H1 (cell line): Measurements from ENCODE around the gene PPP1R2. TPM values are rescaled to one million over a fixed set of nuclear protein-coding genes. Genes with fewer than 3 reads are reported as not detected.

Experiments used
- CTCF ChIA-PET: fragments of 300-600 bp; sonication (Branson Sonifier 250); formaldehyde crosslinking; loops from one replicate; lab custom pipeline; 2021; ENCODE audit not compliant: partially characterized antibody; lab: Charles Lee
- POLR2A ChIA-PET: fragments of 300-600 bp; sonication (Branson Sonifier 250); formaldehyde crosslinking; loops from one replicate; lab custom pipeline; 2021; ENCODE audit warnings: inconsistent platforms; ENCODE audit not compliant: partially characterized antibody; lab: Charles Lee
- DNase-seq, 2 experiments: peaks; one replicate each; pipeline versions ENCODE4 v3.0.0 to v3.0.0-alpha.2; 2010 to 2022; ENCODE audit warnings: low spot score in 2 of 2, low read depth in 1 of 2, mixed read lengths in 1 of 2
- FAIRE-seq: peaks from 2 replicates; lab custom pipeline; 2011; peaks lifted over from hg19 to GRCh38; lab: Jason Lieb, UNC
- H2AFZ ChIP-seq: 2 replicates; pipeline ENCODE4 v1.8.1; 2012; ENCODE audit warnings: low read length, inconsistent platforms
- H2AK5ac ChIP-seq: 2 replicates; pipeline ENCODE4 v1.6.1; 2013; ENCODE audit warnings: low read depth, low read length
- H2BK120ac ChIP-seq: replicated peaks from 2 replicates; pipeline ENCODE3; 2013; ENCODE audit warnings: low read depth, low read length, inconsistent platforms
- H2BK12ac ChIP-seq: 2 replicates; pipeline ENCODE4 v1.6.1; 2013; ENCODE audit warnings: low read depth, low read length
- H2BK15ac ChIP-seq: 2 replicates; pipeline ENCODE4 v1.6.1; 2013; ENCODE audit warnings: low read length
- H2BK20ac ChIP-seq: 2 replicates; pipeline ENCODE4 v1.6.1; 2013; ENCODE audit warnings: low read length
- H2BK5ac ChIP-seq: 2 replicates; pipeline ENCODE4 v1.6.1; 2013; ENCODE audit warnings: low read depth, low read length
- H3K14ac ChIP-seq: 2 replicates; pipeline ENCODE4 v1.6.1; 2013; ENCODE audit warnings: inconsistent platforms; ENCODE audit not compliant: insufficient read length
- H3K18ac ChIP-seq: 2 replicates; pipeline ENCODE4 v1.6.1; 2013; ENCODE audit warnings: low read length; ENCODE audit errors: extremely low read depth
- H3K23ac ChIP-seq: 2 replicates; pipeline ENCODE4 v1.6.1; 2013; ENCODE audit warnings: inconsistent platforms; ENCODE audit not compliant: insufficient read length
- H3K23me2 ChIP-seq: 2 replicates; pipeline ENCODE4 v1.6.1; 2013; ENCODE audit warnings: low read depth, low read length
- H3K27ac ChIP-seq: 2 replicates; pipeline ENCODE4 v1.6.1; 2011; ENCODE audit warnings: low read depth, low read length, inconsistent platforms
- H3K27me3 ChIP-seq, 4 experiments: replicated peaks in 1 of 4; 1 replicate in 1 of 4; 2 replicates in 3 of 4; pipeline versions ENCODE4 v1.6.1 to v1.8.1; 2011 to 2013; ENCODE audit warnings: low read length in 3 of 4, mild to moderate bottlenecking in 3 of 4, inconsistent platforms in 2 of 4, mixed read lengths in 2 of 4, moderate library complexity in 1 of 4; ENCODE audit not compliant: control insufficient read depth in 3 of 4, insufficient read depth in 3 of 4; ENCODE audit errors: extremely low read depth in 1 of 4
- H3K36me3 ChIP-seq, 4 experiments: 2 replicates each; pipeline versions ENCODE4 v1.6.1 to v1.8.1; 2011 to 2013; ENCODE audit warnings: mild to moderate bottlenecking in 4 of 4, low read length in 3 of 4, moderate library complexity in 2 of 4, control low read depth in 1 of 4, inconsistent platforms in 1 of 4; ENCODE audit not compliant: insufficient read depth in 4 of 4, control insufficient read depth in 2 of 4
- H3K4ac ChIP-seq: replicated peaks from 2 replicates; pipeline ENCODE3; 2013; ENCODE audit warnings: low read length, low read depth, mixed read lengths, inconsistent platforms; ENCODE audit not compliant: insufficient read length
- H3K4me1 ChIP-seq, 4 experiments: replicated peaks in 1 of 4; 1 replicate in 1 of 4; 2 replicates in 3 of 4; pipeline versions ENCODE4 v1.6.1 to v1.8.1; 2011 to 2013; ENCODE audit warnings: low read length in 3 of 4, inconsistent platforms in 2 of 4, mixed read lengths in 1 of 4; ENCODE audit not compliant: insufficient read depth in 4 of 4, control insufficient read depth in 3 of 4
- H3K4me2 ChIP-seq, 2 experiments: 2 replicates each; pipeline versions ENCODE4 v1.6.1 to v1.8.1; 2011 to 2013; ENCODE audit warnings: low read depth in 2 of 2, low read length in 2 of 2, control low read depth in 1 of 2, inconsistent platforms in 1 of 2, mild to moderate bottlenecking in 1 of 2; ENCODE audit not compliant: insufficient read depth in 1 of 2
- H3K4me3 ChIP-seq, 4 experiments: fragments of 200-600, 300-600 bp in 1 of 4; sonication (generic), shearing (Covaris generic), sonication (Bioruptor Twin) in 1 of 4; 2 replicates each; pipeline versions ENCODE4 v1.5.1 to v1.8.1; 2011 to 2016; ENCODE audit warnings: low read length in 4 of 4, low read depth in 3 of 4, control low read depth in 2 of 4, inconsistent platforms in 2 of 4, mild to moderate bottlenecking in 2 of 4, mixed read lengths in 1 of 4, moderate library complexity in 1 of 4; ENCODE audit not compliant: insufficient read depth in 2 of 4; ENCODE audit errors: extremely low read depth in 1 of 4
- H3K56ac ChIP-seq: replicated peaks from 2 replicates; pipeline ENCODE3; 2013; ENCODE audit warnings: low read depth, mild to moderate bottlenecking, mixed read lengths, low read length, inconsistent platforms; ENCODE audit not compliant: insufficient read length
- H3K79me1 ChIP-seq: 2 replicates; pipeline ENCODE4 v1.6.1; 2013; ENCODE audit warnings: low read depth, low read length, control low read depth
- H3K79me2 ChIP-seq, 2 experiments: 2 replicates each; pipeline versions ENCODE4 v1.6.1 to v1.8.1; 2012 to 2013; ENCODE audit warnings: low read length in 2 of 2, mild to moderate bottlenecking in 2 of 2, inconsistent platforms in 1 of 2; ENCODE audit not compliant: insufficient read depth in 2 of 2, control insufficient read depth in 1 of 2
- H3K9ac ChIP-seq, 4 experiments: replicated peaks in 1 of 4; 1 replicate in 1 of 4; 2 replicates in 3 of 4; pipeline versions ENCODE4 v1.6.1 to v1.8.1; 2011 to 2013; ENCODE audit warnings: low read depth in 3 of 4, low read length in 3 of 4, control low read depth in 2 of 4, mild to moderate bottlenecking in 2 of 4, moderate library complexity in 2 of 4, inconsistent platforms in 1 of 4; ENCODE audit errors: extremely low read depth in 1 of 4
- H3K9me3 ChIP-seq, 2 experiments: 2 replicates each; pipeline versions ENCODE4 v1.6.1 to v1.8.1; 2012 to 2013; ENCODE audit warnings: mild to moderate bottlenecking in 2 of 2, moderate library complexity in 2 of 2, control low read depth in 1 of 2, inconsistent platforms in 1 of 2, low read depth in 1 of 2, low read length in 1 of 2, mixed read lengths in 1 of 2; ENCODE audit not compliant: insufficient read depth in 2 of 2
- H4K20me1 ChIP-seq, 2 experiments: replicated peaks in 1 of 2; 2 replicates each; pipeline versions ENCODE3 to v1.8.1; 2011 to 2013; ENCODE audit warnings: inconsistent platforms in 2 of 2, low read length in 2 of 2, mild to moderate bottlenecking in 1 of 2; ENCODE audit not compliant: insufficient read depth in 2 of 2, control insufficient read depth in 1 of 2
- H4K5ac ChIP-seq: 2 replicates; pipeline ENCODE4 v1.6.1; 2013; ENCODE audit warnings: low read length, low read depth, mixed read lengths, inconsistent platforms; ENCODE audit not compliant: insufficient read length
- H4K8ac ChIP-seq: 2 replicates; pipeline ENCODE4 v1.8.0; 2013; ENCODE audit warnings: mild to moderate bottlenecking, moderate library complexity, low read length, inconsistent platforms; ENCODE audit not compliant: insufficient read depth; ENCODE audit errors: extremely low read depth
- H4K91ac ChIP-seq: replicated peaks from 2 replicates; pipeline ENCODE3; 2013; ENCODE audit warnings: low read length, mixed read lengths, inconsistent platforms; ENCODE audit not compliant: insufficient read length
- BRCA1 ChIP-seq: IDR thresholded peaks from 2 replicates; pipeline ENCODE4 v1.6.1; 2012; ENCODE audit warnings: low read depth, low read length, improper control_type of control experiment
- CBX5 ChIP-seq: fragments of 300-800, 300-1000 bp; sonication (generic); IDR thresholded peaks from 2 replicates; pipeline ENCODE4 v1.7.1; 2016; ENCODE audit warnings: antibody characterized with exemption, low read length, low read depth
- CBX8 ChIP-seq: fragments of 300-800, 300-1000 bp; sonication (generic); IDR thresholded peaks from 2 replicates; pipeline ENCODE4 v1.7.1; 2016; ENCODE audit warnings: low read depth, low read length, borderline replicate concordance
- GTF2F1 ChIP-seq: IDR thresholded peaks from 2 replicates; pipeline ENCODE4 v1.6.1; 2012; ENCODE audit warnings: low read depth, low read length, improper control_type of control experiment, borderline replicate concordance
- NRF1 ChIP-seq: IDR thresholded peaks from 2 replicates; pipeline ENCODE4 v1.6.1; 2011; ENCODE audit warnings: mild to moderate bottlenecking, low read depth, low read length, improper control_type of control experiment
- PHF8 ChIP-seq: fragments of 200-600 bp; sonication (generic); conservative IDR thresholded peaks from 2 replicates; pipeline ENCODE4 v1.7.1; 2012; ENCODE audit warnings: low read depth, mild to moderate bottlenecking, inconsistent platforms, low read length, moderate library complexity
- SIRT6 ChIP-seq: IDR thresholded peaks from one replicate; pipeline ENCODE4 v1.7.1; 2012; ENCODE audit warnings: low read length, inconsistent platforms
- SIX5 ChIP-seq: IDR thresholded peaks from 2 replicates; pipeline ENCODE4 v1.6.1; 2011; ENCODE audit warnings: mild to moderate bottlenecking, low read depth, low read length
- SUZ12 ChIP-seq: fragments of 200-600 bp; sonication (generic); IDR thresholded peaks from 2 replicates; pipeline ENCODE4 v1.6.1; 2012; ENCODE audit warnings: mild to moderate bottlenecking, inconsistent platforms, low read length, moderate library complexity, mixed read lengths
- TAF1 ChIP-seq: IDR thresholded peaks from 2 replicates; pipeline ENCODE4 v1.6.1; 2011; ENCODE audit warnings: mild to moderate bottlenecking, low read depth, low read length
- TBP ChIP-seq: IDR thresholded peaks from 2 replicates; pipeline ENCODE4 v1.6.1; 2011; ENCODE audit warnings: low read depth, low read length, improper control_type of control experiment
- WGBS, 2 experiments: shearing (Covaris generic) in 1 of 2; methylation state at CpG; one replicate each; pipeline versions ENCODE4 v1.1.6 to v1.1.7; 2013 to 2015; ENCODE audit warnings: low lambda C conversion rate in 2 of 2, mixed read lengths in 2 of 2, inconsistent platforms in 1 of 2, low coverage in 1 of 2, missing lambda C conversion rate in 1 of 2; ENCODE audit not compliant: insufficient replicate concordance in 2 of 2, insufficient coverage in 1 of 2, insufficient read length in 1 of 2; ENCODE audit errors: extremely low coverage in 1 of 2, missing lambda C conversion rate in 1 of 2; 5-methylcytosine and 5-hydroxymethylcytosine counted together
- polyA plus RNA-seq, 7 experiments: library from polyadenylated mRNA; depleted of rRNA in 3 of 7; stranded (reverse) in 5 of 7; unstranded in 2 of 7; fragments of >200 nt in 5 of 7; fragments of 200-250 nt in 2 of 7; gene quantifications; 1 replicate in 5 of 7; 2 replicates in 1 of 7; 4 replicates in 1 of 7; pipeline versions ENCODE4 v1.2.1 to v1.2.3, GENCODE V29; 2011 to 2013; ENCODE audit warnings: missing spikeins in 2 of 7, mixed read lengths in 2 of 7
- total RNA-seq: library from RNA; stranded (reverse); fragmentation: NEBNext Ultra II Directional; extraction: Animal tissue kit (Norgen Biotek cat#: 25700); gene quantifications from 2 replicates; pipeline ENCODE4 v1.2.1, GENCODE V29; 2021

Gene PPP1R2
- total and polyA plus RNA-seq, 2 of the 8 experiments (the other 6 are each of a cell fraction or from before 2014, with no cell fraction given), result 14.0 to 26.5 TPM

DNA sequence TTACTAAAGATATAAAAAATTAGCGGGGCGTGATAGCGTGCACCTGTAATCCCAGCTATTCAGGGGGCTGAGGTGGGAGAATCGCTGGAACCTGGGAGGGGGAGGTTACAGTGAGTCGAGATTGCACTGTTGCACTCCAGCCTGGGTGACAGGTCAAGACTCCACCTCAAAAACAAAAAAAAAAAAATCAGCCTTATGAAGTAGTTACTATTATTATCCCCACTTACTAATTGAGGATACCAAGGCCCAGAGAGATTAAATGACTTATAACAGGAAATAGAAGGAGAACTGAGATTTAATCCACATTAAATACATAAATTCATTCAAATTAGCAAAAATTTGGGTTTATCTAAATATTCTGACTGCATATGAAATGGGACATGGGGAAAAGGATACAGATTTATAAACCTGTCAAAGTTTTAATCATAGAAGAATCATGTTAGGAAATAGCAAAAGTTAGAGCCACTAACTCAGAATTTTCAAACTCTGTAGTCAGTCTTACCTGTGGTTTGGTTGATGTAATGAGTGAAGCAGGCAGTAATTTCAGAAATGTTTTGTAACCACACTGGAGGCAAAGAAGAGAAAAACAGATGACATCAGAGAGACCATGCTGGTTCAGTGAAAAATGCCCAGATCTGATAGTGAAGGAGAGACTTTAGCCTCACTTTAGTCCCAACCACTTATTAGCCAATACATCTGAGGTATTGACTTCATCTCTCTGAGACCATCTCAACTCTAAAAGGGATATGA lies 75.3 kb downstream of the PPP1R2 start:
- Histone ChIP-seq H3K27me3 (no peaks in the 10 kb centered on the region), H2BK15ac (no peak overlapping the region), H3K36me3 (no peaks in the 10 kb centered on the region), H2BK12ac (no peak overlapping the region), H3K27ac (no peak overlapping the region), H3K4me3 (no peak overlapping the region), H3K14ac (no peak overlapping the region), H3K23me2 (no peaks in the 10 kb centered on the region), H4K20me1 (no peaks in the 10 kb centered on the region), H3K79me2 (no peaks in the 10 kb centered on the region), H3K9me3 (no peaks in the 10 kb centered on the region; a peak in 1 of 4 replicates), H3K4ac (no peak overlapping the region), H3K4me1 (no peaks in the 10 kb centered on the region), H4K5ac (no peak overlapping the region), H2BK5ac (no peak overlapping the region), H2AK5ac (no peak overlapping the region), H3K9ac (no peak overlapping the region), H4K8ac (no peak overlapping the region), H3K4me2 (no peak overlapping the region), H3K23ac (no peak overlapping the region), H2BK120ac (no peak overlapping the region), H4K91ac (no peak overlapping the region), H3K18ac (no peak overlapping the region), H3K56ac (no peak overlapping the region), H3K79me1 (no peaks in the 10 kb centered on the region), H2BK20ac (no peak overlapping the region), H2AFZ (no peak overlapping the region)
- ChIA-PET POLR2A (no interaction called here), CTCF (no interaction called here)
- FAIRE-seq (no peak), DNase-seq (no peak)
- TF ChIP-seq GTF2F1 (no peak), BRCA1 (no peak), SUZ12 (no peak), NRF1 (no peak), PHF8 (no peak), CBX8 (no peak), TAF1 (no peak), SIX5 (no peak), SIRT6 (no peak), CBX5 (no peak), TBP (no peak)
- WGBS, 2 experiments, result 95% methylated on average over 5 of the region's 5 CpGs; no CpG with 5 or more reads in 1 of the 2 experiments
